Stomach (tissue), 9 donors: ENCODE data around the gene SH3TC1. TPM values are rescaled to one million over a fixed set of nuclear protein-coding genes. Genes with fewer than 3 reads are reported as not detected.

Source experiments
- DNase-seq, 2 donors: peaks; one replicate each; pipeline versions ENCODE4 v3.0.0 to v3.0.0-alpha.2; 2013 to 2019
- H3K27ac ChIP-seq, 5 donors: fragments of 200-600 bp in 4 of 5; sonication (generic) in 4 of 5; one replicate each; pipeline ENCODE4 v1.5.1; 2013 to 2019; ENCODE audit warnings: mild to moderate bottlenecking in 1 of 5, moderate library complexity in 1 of 5
- H3K27me3 ChIP-seq, 3 donors: fragments of 200-600 bp; sonication (generic); one replicate each; pipeline ENCODE4 v1.5.1; 2017 to 2019; ENCODE audit warnings: mixed run types in 1 of 3
- H3K36me3 ChIP-seq, 4 donors: fragments of 200-600 bp; sonication (generic); 1 replicate in 3 of 4; 2 replicates in 1 of 4; pipeline ENCODE4 v1.5.1; 2016 to 2019
- H3K4me1 ChIP-seq, 4 donors: fragments of 200-600 bp; sonication (generic); one replicate each; pipeline ENCODE4 v1.5.1; 2016 to 2019
- H3K4me3 ChIP-seq, 4 donors: fragments of 200-600 bp; sonication (generic) in 3 of 4; one replicate each; pipeline ENCODE4 v1.5.1; 2016 to 2019; ENCODE audit warnings: mild to moderate bottlenecking in 1 of 4
- H3K9me3 ChIP-seq, 4 donors: fragments of 200-600 bp; sonication (generic); one replicate each; pipeline ENCODE4 v1.5.1; 2016 to 2019
- CTCF ChIP-seq, 7 experiments: fragments of 450-650 bp in 4 of 7; fragments of 200-600 bp in 3 of 7; sonication (generic) in 3 of 7; IDR thresholded peaks; one replicate each; pipeline ENCODE4 v1.5.1; 2016 to 2019; ENCODE audit warnings: antibody characterized with exemption in 7 of 7, control low read depth in 2 of 7, mild to moderate bottlenecking in 1 of 7
- EP300 ChIP-seq: sonication (generic); formaldehyde crosslinking; IDR thresholded peaks from one replicate; pipeline ENCODE4 v1.6.1; 2017; ENCODE audit warnings: antibody characterized with exemption
- POLR2A ChIP-seq, 4 donors: fragments of 450-650 bp; IDR thresholded peaks; one replicate each; pipeline ENCODE4 v1.6.1; 2016; ENCODE audit warnings: antibody characterized with exemption in 4 of 4, control low read depth in 2 of 4, mild to moderate bottlenecking in 1 of 4, moderate library complexity in 1 of 4
- POLR2AphosphoS5 ChIP-seq, 3 donors: sonication (generic); formaldehyde crosslinking; IDR thresholded peaks; one replicate each; pipeline ENCODE4 v1.6.1; 2016; ENCODE audit warnings: antibody characterized with exemption in 3 of 3
- WGBS, 5 donors: extraction: QIAGEN DNeasy Blood & Tissue Kit in 3 of 5; methylation state at CpG; one replicate each; pipeline versions ENCODE4 v1.1.5 to v1.1.7; 2013 to 2018; 5-methylcytosine and 5-hydroxymethylcytosine counted together
- intact Hi-C: fragments of 100-400 bp; cut with DNase I; formaldehyde crosslinking; loops from one replicate; pipeline ENCODE4 v1.15.1; 2023; ENCODE audit warnings: low total_unique reads
- polyA plus RNA-seq, 3 donors: library from polyadenylated mRNA; stranded (reverse); fragments of 200-250 nt; gene quantifications; one replicate each; pipeline ENCODE4 v1.2.3, GENCODE V29; 2013
- total RNA-seq, 5 donors: library from RNA; depleted of rRNA; stranded (reverse); fragments of >200 nt; gene quantifications; one replicate each; pipeline versions ENCODE4 v1.1.0 to v1.2.3, GENCODE V29; 2014 to 2016
- donor health status: healthy with polysubstance abuse.
- donor health status: Bipolar disorder and iron deficiency.
- donor health status: healthy.

Gene SH3TC1
- total and polyA plus RNA-seq, 8 donors: 12.0 to 96.2 (median 27.9) TPM

DNA sequence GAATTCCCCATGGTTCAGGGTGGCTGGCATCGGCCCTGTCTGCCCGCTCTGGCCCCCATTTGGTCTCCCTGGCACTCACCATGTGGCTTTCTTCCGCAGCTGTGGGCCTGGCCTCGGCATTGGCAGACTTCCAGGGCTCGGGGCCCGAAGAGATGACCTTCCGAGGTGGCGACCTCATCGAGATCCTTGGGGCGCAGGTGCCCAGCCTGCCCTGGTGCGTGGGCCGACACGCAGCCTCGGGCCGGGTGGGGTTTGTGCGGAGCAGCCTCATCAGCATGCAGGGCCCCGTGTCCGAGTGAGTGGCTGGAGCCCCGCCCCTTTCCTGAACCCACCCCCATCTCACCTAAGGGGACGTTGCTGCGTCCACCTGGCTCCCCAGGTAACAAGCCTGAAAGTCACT is 20.1 kb downstream of the SH3TC1 start:
- no peak overlapping the region for H3K27ac ChIP-seq
- H3K4me1 ChIP-seq: peaks cover 0 to 25% (median 14%) of the 10 kb centered on the region in 4 donors
- TF ChIP-seq POLR2A (IDR thresholded peaks at IDR 0.05) (no peak), EP300 (no peak), CTCF (IDR thresholded peaks at IDR 0.05) (no peak), POLR2AphosphoS5 (IDR thresholded peaks at IDR 0.05) (no peak)
- no peaks in the 10 kb centered on the region for H3K27me3 ChIP-seq
- 62 to 80% (median 75%) methylated on average over 12 to 21 of the region's 21 CpGs for WGBS, 5 donors
- H3K36me3 ChIP-seq: peaks cover 22 to 91% (median 80%) of the 10 kb centered on the region in 4 donors
- no peak for DNase-seq
- no peaks in the 10 kb centered on the region for H3K9me3 ChIP-seq
- H3K4me3 ChIP-seq: no peak overlapping the region
- intact Hi-C loops: no loop called here

- no peaks in the 10 kb centered on the region for H3K9me3 ChIP-seq
- no peak for DNase-seq
- intact Hi-C loops: no loop called here
- WGBS, 5 donors: 90 to 95% (median 91%) methylated on average over 7 of the region's 7 CpGs
- no peak overlapping the region for H3K4me3 ChIP-seq
- H3K27me3 ChIP-seq: no peaks in the 10 kb centered on the region
- H3K27ac ChIP-seq: peak overlapping the region in 4 of 5 donors; percentile 25 to 56 (median 41)
- TF ChIP-seq EP300 (no peak), CTCF (IDR thresholded peaks at IDR 0.05) (no peak), POLR2AphosphoS5 (IDR thresholded peaks at IDR 0.05) (no peak), POLR2A (IDR thresholded peaks at IDR 0.05) (no peak)
- H3K4me1 ChIP-seq: peaks cover 0 to 24% (median 8%) of the 10 kb centered on the region in 4 donors
- peaks cover 24 to 88% (median 84%) of the 10 kb centered on the region in 4 donors for H3K36me3 ChIP-seq
Observed at GRCh38 chr4:8220661-8221450, 21.8 kb downstream of the SH3TC1 start.

GRCh38 chr4:8221476-8221875 is 22.4 kb downstream of the SH3TC1 start:
- 62 to 74% (median 72%) methylated on average over 5 of the region's 5 CpGs for WGBS, 5 donors
- peaks cover 24 to 86% (median 79%) of the 10 kb centered on the region in 4 donors for H3K36me3 ChIP-seq
- H3K27ac ChIP-seq: peak overlapping the region in 4 of 5 donors; percentile 25 to 57 (median 40)
- H3K9me3 ChIP-seq: no peaks in the 10 kb centered on the region
- no peak for DNase-seq
- intact Hi-C loops: no loop called here
- no peak overlapping the region for H3K4me3 ChIP-seq
- peaks cover 0 to 30% (median 11%) of the 10 kb centered on the region in 4 donors for H3K4me1 ChIP-seq
- no peak for TF ChIP-seq CTCF (IDR thresholded peaks at IDR 0.05)
- peak in 1 of 3 donors; percentile 10 for TF ChIP-seq POLR2AphosphoS5 (IDR thresholded peaks at IDR 0.05)
- H3K27me3 ChIP-seq: no peaks in the 10 kb centered on the region

- H3K4me3 ChIP-seq: no peak overlapping the region
- no peak for DNase-seq
- no peaks in the 10 kb centered on the region for H3K9me3 ChIP-seq
- H3K4me1 ChIP-seq: peaks cover 5 to 35% (median 11%) of the 10 kb centered on the region in 4 donors
- H3K27me3 ChIP-seq: no peaks in the 10 kb centered on the region
- TF ChIP-seq POLR2AphosphoS5 (IDR thresholded peaks at IDR 0.05) (no peak), EP300 (no peak), POLR2A (IDR thresholded peaks at IDR 0.05) (no peak), CTCF (IDR thresholded peaks at IDR 0.05) (no peak)
- intact Hi-C loops: no loop called here
- peak overlapping the region in 4 of 5 donors; percentile 26 to 57 (median 48) for H3K27ac ChIP-seq
- peaks cover 24 to 86% (median 76%) of the 10 kb centered on the region in 4 donors for H3K36me3 ChIP-seq
Observed at GRCh38 chr4:8221985-8222384, 22.9 kb downstream of the SH3TC1 start.
